PFSK-1 (cell line): ENCODE measurements around the gene PDZD8.

Source experiments
- FOXP2 ChIP-seq: optimal IDR thresholded peaks from 2 replicates; pipeline ENCODE3; 2011; ENCODE audit warnings: borderline replicate concordance, control low read depth, inconsistent platforms; ENCODE audit not compliant: insufficient read depth; ENCODE audit errors: extremely low read length, extremely low read depth
- POLR2AphosphoS5 ChIP-seq: IDR thresholded peaks from 2 replicates; pipeline ENCODE4 v1.6.1; 2012; ENCODE audit warnings: low read depth, mild to moderate bottlenecking, control low read depth, low read length, moderate library complexity
- REST ChIP-seq, 2 experiments: IDR thresholded peaks; 2 replicates each; pipeline versions ENCODE4 v1.6.1 to v1.8.0; 2011 to 2012; ENCODE audit warnings: low read depth in 2 of 2, low read length in 2 of 2, control low read depth in 1 of 2, inconsistent platforms in 1 of 2, mild to moderate bottlenecking in 1 of 2, moderate library complexity in 1 of 2; ENCODE audit not compliant: insufficient read depth in 1 of 2
- SIN3A ChIP-seq: IDR thresholded peaks from 2 replicates; pipeline ENCODE4 v1.6.1; 2012; ENCODE audit warnings: mild to moderate bottlenecking, low read length, moderate library complexity, borderline replicate concordance; ENCODE audit not compliant: insufficient read depth
- TAF1 ChIP-seq: IDR thresholded peaks from 2 replicates; pipeline ENCODE4 v1.6.1; 2012; ENCODE audit warnings: low read length, control low read depth, borderline replicate concordance; ENCODE audit not compliant: insufficient read depth

Gene PDZD8

GRCh38 chr10:117362313-117362712 lies 12.9 kb downstream of the PDZD8 start:
- no peak for TF ChIP-seq REST (IDR thresholded peaks at IDR 0.05; ENCODE audit: insufficient read depth in 1 of 2, low read depth in 2 of 2, low read length in 2 of 2)
- no peak for TF ChIP-seq FOXP2
- TF ChIP-seq TAF1: no peak
- no peak for TF ChIP-seq POLR2AphosphoS5
- no peak for TF ChIP-seq SIN3A

DNA sequence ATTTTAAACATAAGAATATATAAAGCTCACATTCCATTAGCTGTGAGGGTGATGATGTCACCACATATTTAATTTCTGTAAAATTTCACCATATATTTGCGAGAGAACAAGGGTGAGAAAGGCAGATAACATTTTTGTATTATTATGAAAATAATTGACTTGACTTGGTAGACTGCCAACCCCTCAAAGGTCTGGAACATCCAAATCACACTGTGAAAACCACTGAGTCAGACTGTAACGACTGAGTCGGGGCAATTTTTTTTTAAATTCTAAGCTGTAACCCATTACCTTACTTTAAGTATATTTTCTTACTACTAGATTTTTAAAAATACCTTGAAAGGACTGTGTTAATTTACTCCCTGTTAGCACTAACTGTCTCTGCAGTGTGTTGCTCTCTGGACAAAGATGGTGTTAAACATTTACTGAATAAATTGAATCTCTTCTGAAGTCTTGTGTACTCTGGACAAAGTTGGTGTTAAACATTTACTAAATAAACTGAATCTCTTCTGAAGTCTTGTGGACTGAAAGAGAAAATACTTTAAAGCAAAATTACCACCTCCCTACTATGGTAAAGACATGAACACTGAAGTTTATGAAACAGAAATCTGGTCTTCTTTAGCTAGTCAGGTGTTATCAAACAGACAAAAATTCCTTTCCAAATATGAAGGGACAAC lies 14.1 kb downstream of the PDZD8 start:
- no peak for TF ChIP-seq SIN3A
- no peak for TF ChIP-seq REST (IDR thresholded peaks at IDR 0.05; ENCODE audit: insufficient read depth in 1 of 2, low read depth in 2 of 2, low read length in 2 of 2)
- no peak for TF ChIP-seq POLR2AphosphoS5
- TF ChIP-seq TAF1: no peak
- TF ChIP-seq FOXP2: no peak

- TF ChIP-seq FOXP2: no peak
- TF ChIP-seq POLR2AphosphoS5: no peak
- no peak for TF ChIP-seq REST (IDR thresholded peaks at IDR 0.05; ENCODE audit: insufficient read depth in 1 of 2, low read depth in 2 of 2, low read length in 2 of 2)
- no peak for TF ChIP-seq TAF1
- no peak for TF ChIP-seq SIN3A
These were observed 15.2 kb downstream of the PDZD8 start for GRCh38 chr10:117360016-117360415.

DNA sequence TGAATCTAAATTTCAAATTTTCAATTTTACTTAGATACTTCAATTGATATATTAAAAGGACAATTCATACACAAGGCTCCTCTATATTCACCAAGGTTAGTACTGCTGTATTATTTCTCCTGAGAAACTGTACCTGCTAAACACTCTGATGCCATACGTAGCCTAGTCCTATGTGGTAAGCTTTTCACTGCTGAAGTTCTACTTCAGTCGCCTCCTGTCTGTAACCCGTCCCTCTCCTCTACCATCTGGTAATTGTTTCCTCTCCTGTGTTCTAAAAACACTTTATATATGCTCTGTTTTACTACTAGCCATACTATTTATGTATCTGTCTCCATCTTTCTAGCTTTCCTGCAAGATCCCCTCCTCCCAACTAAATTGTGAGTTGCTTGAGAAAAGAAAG lies 20.2 kb downstream of the PDZD8 start:
- no peak for TF ChIP-seq REST (IDR thresholded peaks at IDR 0.05; ENCODE audit: insufficient read depth in 1 of 2, low read depth in 2 of 2, low read length in 2 of 2)
- no peak for TF ChIP-seq POLR2AphosphoS5
- no peak for TF ChIP-seq FOXP2
- no peak for TF ChIP-seq SIN3A
- no peak for TF ChIP-seq TAF1

DNA sequence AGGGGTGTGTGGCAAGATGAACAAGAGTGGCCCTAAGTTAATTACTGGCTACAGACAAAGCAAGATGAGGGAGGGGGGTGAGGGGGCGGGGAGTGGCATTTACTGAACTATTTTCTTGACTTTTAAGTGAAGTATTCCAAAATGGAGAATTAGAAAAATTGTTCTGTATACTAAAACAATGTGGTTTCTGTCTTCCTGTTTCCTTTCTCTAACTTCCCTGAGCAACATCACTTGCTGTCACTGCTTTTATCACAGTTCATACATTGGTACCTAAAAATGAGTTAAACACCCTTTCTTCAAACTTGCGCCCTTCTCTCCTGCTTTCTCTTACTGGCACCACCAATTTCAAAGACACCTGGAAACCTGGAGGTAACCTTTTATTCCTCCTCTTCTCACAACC lies 21.6 kb downstream of the PDZD8 start:
- no peak for TF ChIP-seq POLR2AphosphoS5
- no peak for TF ChIP-seq REST (IDR thresholded peaks at IDR 0.05; ENCODE audit: insufficient read depth in 1 of 2, low read depth in 2 of 2, low read length in 2 of 2)
- no peak for TF ChIP-seq SIN3A
- TF ChIP-seq FOXP2: no peak
- TF ChIP-seq TAF1: no peak
